Hepatocyte (in vitro differentiated cells): ENCODE measurements around the gene STK17B. TPM values are rescaled to one million over a fixed set of nuclear protein-coding genes. Genes with fewer than 3 reads are reported as not detected.

Experiments used
- DNase-seq: peaks from one replicate; pipeline ENCODE4 v3.0.0-alpha.2; 2016; ENCODE audit warnings: low spot score
- H2AFZ ChIP-seq: fragments of 200-600 bp; sonication (generic); 2 replicates; pipeline ENCODE4 v1.6.0; 2016; ENCODE audit warnings: antibody characterized with exemption, mild to moderate bottlenecking
- H3K27ac ChIP-seq: fragments of 200-600 bp; sonication (generic); 2 replicates; pipeline ENCODE4 v1.5.1; 2016; ENCODE audit warnings: mild to moderate bottlenecking
- H3K27me3 ChIP-seq: fragments of 200-600 bp; sonication (generic); 2 replicates; pipeline ENCODE4 v1.6.1; 2016
- H3K36me3 ChIP-seq: fragments of 200-600 bp; sonication (generic); replicated peaks from 2 replicates; pipeline ENCODE4 v1.5.1; 2016; ENCODE audit warnings: low read depth; ENCODE audit not compliant: insufficient read depth
- H3K4me1 ChIP-seq: fragments of 200-600 bp; sonication (generic); 2 replicates; pipeline ENCODE4 v1.5.1; 2016; ENCODE audit warnings: mild to moderate bottlenecking, moderate library complexity; ENCODE audit not compliant: insufficient read depth
- H3K4me2 ChIP-seq: fragments of 200-600 bp; sonication (generic); 2 replicates; pipeline ENCODE4 v1.6.0; 2016
- H3K4me3 ChIP-seq: fragments of 200-600 bp; sonication (generic); 2 replicates; pipeline ENCODE4 v1.5.1; 2016; ENCODE audit warnings: mild to moderate bottlenecking
- H3K79me2 ChIP-seq: fragments of 200-600 bp; sonication (generic); 2 replicates; pipeline ENCODE4 v1.6.0; 2017; ENCODE audit warnings: mild to moderate bottlenecking
- H3K9me2 ChIP-seq: fragments of 200-600 bp; sonication (generic); replicated peaks from 2 replicates; pipeline ENCODE4 v1.6.0; 2017; ENCODE audit warnings: mild to moderate bottlenecking; ENCODE audit not compliant: insufficient read depth
- H3K9me3 ChIP-seq: fragments of 200-600 bp; sonication (generic); 2 replicates; pipeline ENCODE4 v1.5.1; 2016; ENCODE audit warnings: low read depth, mild to moderate bottlenecking
- H4K20me1 ChIP-seq: fragments of 200-600 bp; sonication (generic); 2 replicates; pipeline ENCODE4 v1.6.0; 2016; ENCODE audit warnings: mild to moderate bottlenecking; ENCODE audit not compliant: insufficient read depth, poor library complexity, severe bottlenecking
- CTCF ChIP-seq: fragments of 200-600 bp; sonication (generic); IDR thresholded peaks from 2 replicates; pipeline ENCODE4 v1.5.1; 2016; ENCODE audit warnings: antibody characterized with exemption, mild to moderate bottlenecking; ENCODE audit not compliant: poor library complexity
- EZH2 ChIP-seq: fragments of 200-600 bp; sonication (generic); IDR thresholded peaks from 2 replicates; pipeline ENCODE4 v1.6.1; 2016; ENCODE audit warnings: antibody characterized with exemption, mild to moderate bottlenecking, borderline replicate concordance
- EZH2phosphoT487 ChIP-seq: fragments of 200-600 bp; sonication (generic); IDR thresholded peaks from one replicate; pipeline ENCODE4 v1.6.1; 2018; ENCODE audit warnings: antibody characterized with exemption, mild to moderate bottlenecking, low read depth, moderate library complexity; ENCODE audit not compliant: unreplicated experiment, severe bottlenecking
- WGBS: methylation state at CpG from one replicate; pipeline ENCODE4 v1.1.6; 2016; ENCODE audit warnings: low lambda C conversion rate; ENCODE audit errors: missing lambda C conversion rate; 5-methylcytosine and 5-hydroxymethylcytosine counted together
- polyA plus RNA-seq: library from polyadenylated mRNA; unstranded; fragments of >200 nt; fragmentation: Nextera tagmentation; extraction: Ambion mirVana; gene quantifications from 2 replicates; pipeline ENCODE4 v1.2.1, GENCODE V29; 2016
- total RNA-seq: library from RNA; depleted of rRNA; stranded (reverse); fragments of >200 nt; gene quantifications from 2 replicates; pipeline ENCODE4 v1.2.3, GENCODE V29; 2014

Gene STK17B
- total and polyA plus RNA-seq, 2 experiments from 2014 or later, result 6.4 to 45.5 TPM

GRCh38 chr2:196155575-196155974 lies 15.8 kb downstream of the STK17B start:
- TF ChIP-seq CTCF, result no peak
- no peak for TF ChIP-seq EZH2
- TF ChIP-seq EZH2phosphoT487, result no peak
- no peak overlapping the region for H2AFZ ChIP-seq
- no peak overlapping the region for H3K4me2 ChIP-seq
- no peaks in the 10 kb centered on the region for H3K36me3 ChIP-seq
- H3K9me2 ChIP-seq, result no peaks in the 10 kb centered on the region
- no peaks in the 10 kb centered on the region for H3K9me3 ChIP-seq
- H3K27me3 ChIP-seq, result no peaks in the 10 kb centered on the region
- H3K79me2 ChIP-seq, result peaks cover 17% of the 10 kb centered on the region
- H3K4me3 ChIP-seq, result no peak overlapping the region
- no peaks in the 10 kb centered on the region for H4K20me1 ChIP-seq
- no peak overlapping the region for H3K27ac ChIP-seq
- 42% methylated on average over 2 of the region's 2 CpGs for WGBS
- DNase-seq, result no peak
- no peaks in the 10 kb centered on the region for H3K4me1 ChIP-seq

GRCh38 chr2:196153480-196153879 lies 17.9 kb downstream of the STK17B start:
- WGBS, result 97% methylated on average over 2 of the region's 2 CpGs
- no peaks in the 10 kb centered on the region for H3K9me2 ChIP-seq
- H3K9me3 ChIP-seq, result no peaks in the 10 kb centered on the region
- no peaks in the 10 kb centered on the region for H3K27me3 ChIP-seq
- TF ChIP-seq EZH2phosphoT487 (no peak), CTCF (no peak), EZH2 (no peak)
- H3K36me3 ChIP-seq, result no peaks in the 10 kb centered on the region
- no peaks in the 10 kb centered on the region for H3K4me1 ChIP-seq
- no peak overlapping the region for H3K4me3 ChIP-seq
- no peak overlapping the region for H3K4me2 ChIP-seq
- peaks cover 14% of the 10 kb centered on the region for H3K79me2 ChIP-seq
- no peak overlapping the region for H3K27ac ChIP-seq
- DNase-seq, result no peak
- no peaks in the 10 kb centered on the region for H4K20me1 ChIP-seq
- no peak overlapping the region for H2AFZ ChIP-seq

GRCh38 chr2:196149948-196150347 lies 21.4 kb downstream of the STK17B start:
- H3K79me2 ChIP-seq, result peaks cover 7% of the 10 kb centered on the region
- H3K9me2 ChIP-seq, result no peaks in the 10 kb centered on the region
- no peak overlapping the region for H2AFZ ChIP-seq
- H3K9me3 ChIP-seq, result no peaks in the 10 kb centered on the region
- TF ChIP-seq EZH2phosphoT487, result no peak
- TF ChIP-seq EZH2, result no peak
- no peak for TF ChIP-seq CTCF
- no peak for DNase-seq
- H3K27ac ChIP-seq, result no peak overlapping the region
- H3K4me3 ChIP-seq, result no peak overlapping the region
- no peak overlapping the region for H3K4me2 ChIP-seq
- no peaks in the 10 kb centered on the region for H3K4me1 ChIP-seq
- no peaks in the 10 kb centered on the region for H3K36me3 ChIP-seq
- H4K20me1 ChIP-seq, result no peaks in the 10 kb centered on the region
- 84% methylated on average over 3 of the region's 3 CpGs for WGBS
- H3K27me3 ChIP-seq, result no peaks in the 10 kb centered on the region

- H3K36me3 ChIP-seq, result no peaks in the 10 kb centered on the region
- H2AFZ ChIP-seq, result no peak overlapping the region
- H3K9me3 ChIP-seq, result no peaks in the 10 kb centered on the region
- DNase-seq, result no peak
- no peaks in the 10 kb centered on the region for H3K27me3 ChIP-seq
- no peak overlapping the region for H3K4me2 ChIP-seq
- H4K20me1 ChIP-seq, result no peaks in the 10 kb centered on the region
- TF ChIP-seq EZH2 (no peak), EZH2phosphoT487 (no peak), CTCF (no peak)
- no peaks in the 10 kb centered on the region for H3K9me2 ChIP-seq
- H3K79me2 ChIP-seq, result peaks cover 3% of the 10 kb centered on the region
- H3K4me1 ChIP-seq, result no peaks in the 10 kb centered on the region
- no peak overlapping the region for H3K4me3 ChIP-seq
- H3K27ac ChIP-seq, result no peak overlapping the region
- 77% methylated on average over 2 of the region's 2 CpGs for WGBS
Measured at GRCh38 chr2:196148736-196149135, 22.6 kb downstream of the STK17B start.
